ENCODE results near the gene PLCB4. TPM values are rescaled to one million over a fixed set of nuclear protein-coding genes. Genes with fewer than 3 reads are reported as not detected.

PLCB4 gene
- total RNA-seq (10 to 100 TPM; 17.1 to 32.5 TPM), polyA plus RNA-seq (ENCODE audit: insufficient read length in 2 of 2) (10 to 100 TPM; 19.7 to 22.7 TPM)
- long read RNA-seq, donor 1, partial matches to known transcripts = 24 of 24 reads
- long read RNA-seq, donor 1, other reads (novel, unspliced or antisense) = 0 of 24 reads
- long read RNA-seq, donor 2 = 0 reads
- long read RNA-seq, donor 3, partial matches to known transcripts = 6 of 7 reads
- long read RNA-seq, donor 3, other reads (novel, unspliced or antisense) = 0 of 7 reads
- long read RNA-seq, donor 4 = 0 reads

DNA sequence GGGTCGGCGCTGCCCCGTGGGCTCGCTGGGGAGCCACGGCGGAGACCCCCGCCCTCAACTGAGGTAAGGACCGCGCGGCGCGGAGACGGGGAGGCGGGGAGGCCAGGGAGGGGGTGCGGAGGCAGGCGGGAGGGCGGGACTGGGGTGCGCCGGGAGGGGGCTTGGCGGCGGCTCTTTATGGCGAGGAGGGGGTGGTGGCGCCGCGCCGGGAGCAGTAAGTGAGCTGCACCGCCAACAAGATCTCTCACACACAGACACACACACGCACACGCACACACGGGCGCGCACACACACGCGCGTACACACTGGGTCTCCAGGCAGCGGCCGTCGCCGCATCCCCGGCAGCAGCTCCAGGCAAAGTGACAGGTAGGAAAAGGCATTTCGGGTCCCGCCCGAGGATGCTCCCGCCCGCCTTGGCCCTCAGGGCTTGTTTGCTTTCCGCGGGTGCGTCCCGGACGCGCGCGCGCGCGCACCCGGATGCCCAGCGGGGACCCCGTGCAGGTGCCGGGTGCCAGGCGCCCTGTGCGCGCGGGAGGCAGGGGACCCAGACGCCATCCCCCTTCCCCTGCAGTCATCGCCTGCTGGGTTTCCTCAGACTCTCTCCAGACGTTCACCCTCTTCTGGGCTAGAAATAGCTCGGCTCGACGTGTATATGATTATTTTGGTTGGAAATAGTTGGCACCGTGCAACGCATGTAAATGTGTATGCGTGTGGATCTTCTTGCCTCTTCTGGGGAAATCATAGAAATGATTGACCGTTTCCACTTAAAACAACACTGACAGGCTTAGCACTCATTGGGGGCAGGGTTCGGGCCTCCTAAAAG lies at the start of gene PLCB4:
TSS of gene PLCB4 (plus strand) at position 247 of the 823 bp plus-strand sequence. CDS start 238,728 bp downstream, outside the sequence.
- peak within 1 kb of the TSS; percentile 80 for H3K4me3 ChIP-seq (ENCODE audit: low read depth, low read length)
- peaks cover 14% of the 10 kb centered on the region for H3K4me1 ChIP-seq (ENCODE audit: control insufficient read depth, insufficient read depth, low read length)
- peak; percentile 38 to 94 (median 58) for DNase-seq (ENCODE audit: low read depth in 4 of 6, low spot score in 6 of 6)
- WGBS (ENCODE audit: insufficient coverage) = 0% methylated on average over 56 of the region's 75 CpGs
- H3K27me3 ChIP-seq (ENCODE audit: control insufficient read depth, insufficient read depth, low read length) = no peaks in the 10 kb centered on the region
- H3K36me3 ChIP-seq (ENCODE audit: control insufficient read depth, insufficient read depth, low read length) = no peaks in the 10 kb centered on the region
- peak within 1 kb of the TSS; percentile 94 for H3K27ac ChIP-seq (ENCODE audit: low read depth, low read length)
- H3K9me3 ChIP-seq (ENCODE audit: control insufficient read depth, insufficient read depth, low read length) = no peaks in the 10 kb centered on the region

GRCh38 chr20:9019833-9020232 lies 49.1 kb upstream of the PLCB4 start:
- Histone ChIP-seq H3K36me3 (ENCODE audit: control insufficient read depth, insufficient read depth, low read length) (no peaks in the 10 kb centered on the region), H3K9me3 (ENCODE audit: control insufficient read depth, insufficient read depth, low read length) (no peaks in the 10 kb centered on the region), H3K27me3 (ENCODE audit: control insufficient read depth, insufficient read depth, low read length) (no peaks in the 10 kb centered on the region), H3K4me1 (ENCODE audit: control insufficient read depth, insufficient read depth, low read length) (no peaks in the 10 kb centered on the region), H3K4me3 (ENCODE audit: low read depth, low read length) (no peak overlapping the region), H3K27ac (ENCODE audit: low read depth, low read length) (no peak overlapping the region)
- no peak for DNase-seq (ENCODE audit: low read depth in 4 of 6, low spot score in 6 of 6)

DNA sequence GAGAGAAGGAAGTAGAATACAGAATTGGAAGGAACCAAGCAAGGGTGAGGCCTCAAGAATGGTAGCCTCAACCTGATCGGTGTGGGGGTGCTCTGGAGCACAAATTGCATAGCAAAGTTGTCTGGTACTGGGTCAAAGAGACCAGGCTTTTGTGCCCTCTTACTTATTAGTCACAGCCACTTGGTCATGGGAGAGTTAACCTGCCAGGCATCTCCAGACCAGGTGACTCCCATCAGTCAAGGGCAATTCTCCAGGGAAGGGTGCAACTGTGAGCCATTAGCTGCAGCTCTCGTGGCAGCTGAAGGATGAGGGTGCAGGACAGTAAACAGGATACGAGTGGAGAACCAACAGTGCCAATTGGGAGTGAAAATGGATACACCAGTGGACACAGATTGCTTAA lies 47.7 kb upstream of the PLCB4 start:
- WGBS (ENCODE audit: insufficient coverage) = 82% methylated on average over 3 of the region's 3 CpGs

GRCh38 chr20:9021699-9022098 lies 47.2 kb upstream of the PLCB4 start:
- no peaks in the 10 kb centered on the region for H3K27me3 ChIP-seq (ENCODE audit: control insufficient read depth, insufficient read depth, low read length)
- no peaks in the 10 kb centered on the region for H3K9me3 ChIP-seq (ENCODE audit: control insufficient read depth, insufficient read depth, low read length)
- no peaks in the 10 kb centered on the region for H3K36me3 ChIP-seq (ENCODE audit: control insufficient read depth, insufficient read depth, low read length)
- H3K4me1 ChIP-seq (ENCODE audit: control insufficient read depth, insufficient read depth, low read length) = no peaks in the 10 kb centered on the region
- no peak overlapping the region for H3K4me3 ChIP-seq (ENCODE audit: low read depth, low read length)
- no peak overlapping the region for H3K27ac ChIP-seq (ENCODE audit: low read depth, low read length)
- 38% methylated on average over 2 of the region's 2 CpGs for WGBS (ENCODE audit: insufficient coverage)
- peak in 1 of 6 donors; percentile 20 for DNase-seq (ENCODE audit: low read depth in 4 of 6, low spot score in 6 of 6)

More for the DNA sequence above, 47.7 kb upstream of the PLCB4 start:
- Histone ChIP-seq H3K9me3 (ENCODE audit: control insufficient read depth, insufficient read depth, low read length) (no peaks in the 10 kb centered on the region), H3K4me1 (ENCODE audit: control insufficient read depth, insufficient read depth, low read length) (no peaks in the 10 kb centered on the region), H3K4me3 (ENCODE audit: low read depth, low read length) (no peak overlapping the region), H3K27ac (ENCODE audit: low read depth, low read length) (no peak overlapping the region), H3K36me3 (ENCODE audit: control insufficient read depth, insufficient read depth, low read length) (no peaks in the 10 kb centered on the region), H3K27me3 (ENCODE audit: control insufficient read depth, insufficient read depth, low read length) (no peaks in the 10 kb centered on the region)
- DNase-seq (ENCODE audit: low read depth in 4 of 6, low spot score in 6 of 6) = no peak

DNA sequence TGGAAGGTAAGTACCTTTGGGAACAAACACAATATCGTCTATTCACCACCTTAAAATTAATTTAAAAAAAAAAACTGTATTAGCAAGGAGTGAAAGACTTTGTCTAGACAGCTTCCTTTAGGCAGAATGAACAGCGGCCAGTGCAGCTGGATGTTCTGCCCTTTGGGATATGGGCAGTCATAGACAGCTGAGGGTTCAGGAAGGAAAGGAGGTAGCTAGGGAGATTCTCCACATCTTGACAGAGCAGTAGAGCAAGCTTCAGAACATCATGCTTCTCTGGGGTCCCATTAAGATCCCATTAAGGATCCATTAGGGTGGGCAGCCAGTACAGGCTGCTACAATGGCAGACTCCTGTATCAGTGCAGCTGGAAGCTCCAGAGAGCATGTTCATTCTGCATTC lies 46.5 kb upstream of the PLCB4 start:
- no peaks in the 10 kb centered on the region for H3K36me3 ChIP-seq (ENCODE audit: control insufficient read depth, insufficient read depth, low read length)
- 77% methylated on average over 1 of the region's 2 CpGs for WGBS (ENCODE audit: insufficient coverage)

DNA sequence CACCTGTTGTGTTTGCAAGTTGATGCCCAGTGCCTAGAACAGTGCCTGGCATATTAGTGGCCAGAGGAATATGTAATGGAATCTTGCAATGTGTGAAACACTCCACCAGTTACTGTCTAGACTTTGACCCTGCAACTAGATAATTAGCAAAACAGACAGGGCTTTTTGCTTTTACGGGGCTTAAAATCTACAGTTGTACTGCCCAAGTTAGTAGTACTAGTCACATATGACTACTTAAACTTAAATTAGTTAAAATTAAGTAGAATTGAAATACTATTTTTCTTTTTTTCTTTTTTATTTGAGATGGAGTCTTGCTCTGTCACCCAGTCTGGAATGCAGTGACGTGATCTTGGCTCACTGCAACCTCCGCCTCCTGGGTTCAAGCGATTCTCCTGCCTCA lies 44.3 kb upstream of the PLCB4 start:
- H3K27me3 ChIP-seq (ENCODE audit: control insufficient read depth, insufficient read depth, low read length) = no peaks in the 10 kb centered on the region
- no CpG with 5 or more reads among the region's 4 CpGs for WGBS (ENCODE audit: insufficient coverage)
- DNase-seq (ENCODE audit: low read depth in 4 of 6, low spot score in 6 of 6) = no peak
- H3K4me1 ChIP-seq (ENCODE audit: control insufficient read depth, insufficient read depth, low read length) = no peaks in the 10 kb centered on the region
- no peaks in the 10 kb centered on the region for H3K36me3 ChIP-seq (ENCODE audit: control insufficient read depth, insufficient read depth, low read length)
- H3K4me3 ChIP-seq (ENCODE audit: low read depth, low read length) = no peak overlapping the region
- H3K27ac ChIP-seq (ENCODE audit: low read depth, low read length) = no peak overlapping the region
- H3K9me3 ChIP-seq (ENCODE audit: control insufficient read depth, insufficient read depth, low read length) = no peaks in the 10 kb centered on the region

More for the DNA sequence above, 46.5 kb upstream of the PLCB4 start:
- no peaks in the 10 kb centered on the region for H3K27me3 ChIP-seq (ENCODE audit: control insufficient read depth, insufficient read depth, low read length)
- no peak for DNase-seq (ENCODE audit: low read depth in 4 of 6, low spot score in 6 of 6)
- no peaks in the 10 kb centered on the region for H3K4me1 ChIP-seq (ENCODE audit: control insufficient read depth, insufficient read depth, low read length)
- H3K9me3 ChIP-seq (ENCODE audit: control insufficient read depth, insufficient read depth, low read length) = no peaks in the 10 kb centered on the region
- H3K27ac ChIP-seq (ENCODE audit: low read depth, low read length) = no peak overlapping the region
- H3K4me3 ChIP-seq (ENCODE audit: low read depth, low read length) = no peak overlapping the region

DNA sequence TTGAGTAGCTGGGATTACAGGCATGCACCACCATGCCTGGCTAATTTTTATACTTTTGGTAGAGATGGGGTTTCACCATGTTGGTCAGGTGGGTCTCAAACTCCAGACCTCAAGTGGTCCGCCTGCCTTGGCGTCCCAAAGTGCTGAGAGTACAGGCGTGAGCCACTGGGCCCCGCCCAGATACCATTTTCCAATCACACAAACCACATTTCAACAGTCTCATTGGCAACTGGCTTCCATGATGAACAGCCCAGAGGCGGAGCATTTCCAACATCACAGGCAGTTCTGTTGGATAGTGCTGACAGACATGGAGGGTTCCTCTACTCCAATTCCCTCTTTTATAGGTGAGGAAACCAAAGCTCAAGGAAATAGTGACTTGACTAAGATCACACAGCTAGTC lies 43.9 kb upstream of the PLCB4 start:
- no peaks in the 10 kb centered on the region for H3K27me3 ChIP-seq (ENCODE audit: control insufficient read depth, insufficient read depth, low read length)
- H3K4me3 ChIP-seq (ENCODE audit: low read depth, low read length) = no peak overlapping the region
- no peak for DNase-seq (ENCODE audit: low read depth in 4 of 6, low spot score in 6 of 6)
- H3K4me1 ChIP-seq (ENCODE audit: control insufficient read depth, insufficient read depth, low read length) = no peaks in the 10 kb centered on the region
- H3K9me3 ChIP-seq (ENCODE audit: control insufficient read depth, insufficient read depth, low read length) = no peaks in the 10 kb centered on the region
- 100% methylated on average over 4 of the region's 5 CpGs for WGBS (ENCODE audit: insufficient coverage)
- no peaks in the 10 kb centered on the region for H3K36me3 ChIP-seq (ENCODE audit: control insufficient read depth, insufficient read depth, low read length)
- no peak overlapping the region for H3K27ac ChIP-seq (ENCODE audit: low read depth, low read length)

GRCh38 chr20:9025643-9026042 lies 43.2 kb upstream of the PLCB4 start:
- Histone ChIP-seq H3K27me3 (ENCODE audit: control insufficient read depth, insufficient read depth, low read length) (no peaks in the 10 kb centered on the region), H3K4me3 (ENCODE audit: low read depth, low read length) (no peak overlapping the region), H3K36me3 (ENCODE audit: control insufficient read depth, insufficient read depth, low read length) (no peaks in the 10 kb centered on the region), H3K9me3 (ENCODE audit: control insufficient read depth, insufficient read depth, low read length) (no peaks in the 10 kb centered on the region), H3K27ac (ENCODE audit: low read depth, low read length) (no peak overlapping the region), H3K4me1 (ENCODE audit: control insufficient read depth, insufficient read depth, low read length) (no peaks in the 10 kb centered on the region)
- no peak for DNase-seq (ENCODE audit: low read depth in 4 of 6, low spot score in 6 of 6)
- no CpG with 5 or more reads among the region's 4 CpGs for WGBS (ENCODE audit: insufficient coverage)

GRCh38 chr20:9027626-9028025 lies 41.3 kb upstream of the PLCB4 start:
- Histone ChIP-seq H3K27ac (ENCODE audit: low read depth, low read length) (no peak overlapping the region), H3K9me3 (ENCODE audit: control insufficient read depth, insufficient read depth, low read length) (peaks cover 1% of the 10 kb centered on the region), H3K4me3 (ENCODE audit: low read depth, low read length) (no peak overlapping the region), H3K36me3 (ENCODE audit: control insufficient read depth, insufficient read depth, low read length) (no peaks in the 10 kb centered on the region), H3K4me1 (ENCODE audit: control insufficient read depth, insufficient read depth, low read length) (no peaks in the 10 kb centered on the region), H3K27me3 (ENCODE audit: control insufficient read depth, insufficient read depth, low read length) (no peaks in the 10 kb centered on the region)
- no peak for DNase-seq (ENCODE audit: low read depth in 4 of 6, low spot score in 6 of 6)
- no CpG with 5 or more reads among the region's 2 CpGs for WGBS (ENCODE audit: insufficient coverage)

- H3K36me3 ChIP-seq (ENCODE audit: control insufficient read depth, insufficient read depth, low read length) = no peaks in the 10 kb centered on the region
- no peak overlapping the region for H3K4me3 ChIP-seq (ENCODE audit: low read depth, low read length)
- no peak for DNase-seq (ENCODE audit: low read depth in 4 of 6, low spot score in 6 of 6)
- no peak overlapping the region for H3K27ac ChIP-seq (ENCODE audit: low read depth, low read length)
- H3K4me1 ChIP-seq (ENCODE audit: control insufficient read depth, insufficient read depth, low read length) = no peaks in the 10 kb centered on the region
- peaks cover 1% of the 10 kb centered on the region for H3K9me3 ChIP-seq (ENCODE audit: control insufficient read depth, insufficient read depth, low read length)
- no peaks in the 10 kb centered on the region for H3K27me3 ChIP-seq (ENCODE audit: control insufficient read depth, insufficient read depth, low read length)
- 90% methylated on average over 2 of the region's 3 CpGs for WGBS (ENCODE audit: insufficient coverage)
These were observed 40.5 kb upstream of the PLCB4 start for GRCh38 chr20:9028419-9028818.

Data from spinal cord (tissue), 10 donors.